CD14-positive monocyte (primary cell): ENCODE results near the gene LRRC49. TPM values are rescaled to one million over a fixed set of nuclear protein-coding genes. Genes with fewer than 3 reads are reported as not detected.

Source experiments
- DNase-seq, 3 donors: peaks; one replicate each; pipeline ENCODE4 v3.0.0-alpha.2; 2011 to 2022
- H2AFZ ChIP-seq: 2 replicates; pipeline ENCODE4 v1.6.0; 2012; ENCODE audit warnings: mild to moderate bottlenecking, low read depth, low read length, inconsistent platforms; ENCODE audit not compliant: insufficient read depth, poor library complexity, severe bottlenecking
- H3K27ac ChIP-seq, 2 donors: 1 replicate in 1 of 2; 2 replicates in 1 of 2; pipeline ENCODE4 v1.5.1; 2012 to 2013; ENCODE audit warnings: low read length in 2 of 2, control low read depth in 1 of 2, inconsistent platforms in 1 of 2, low read depth in 1 of 2, mild to moderate bottlenecking in 1 of 2
- H3K27me3 ChIP-seq, 2 donors: one replicate each; pipeline versions ENCODE4 v1.6.0 to v1.6.1; 2011 to 2013; ENCODE audit warnings: low read length in 2 of 2; ENCODE audit not compliant: control insufficient read depth in 2 of 2, insufficient read depth in 2 of 2
- H3K36me3 ChIP-seq, 2 donors: replicated peaks in 1 of 2; 1 replicate in 1 of 2; 2 replicates in 1 of 2; pipeline versions ENCODE4 v1.5.1 to v1.6.1; 2012 to 2013; ENCODE audit warnings: low read length in 2 of 2, control low read depth in 1 of 2, inconsistent platforms in 1 of 2, mild to moderate bottlenecking in 1 of 2; ENCODE audit not compliant: insufficient read depth in 2 of 2, control insufficient read depth in 1 of 2
- H3K4me1 ChIP-seq, 2 donors: 1 replicate in 1 of 2; 2 replicates in 1 of 2; pipeline versions ENCODE4 v1.5.1 to v1.6.1; 2012 to 2013; ENCODE audit warnings: low read length in 2 of 2, control low read depth in 1 of 2, inconsistent platforms in 1 of 2, mild to moderate bottlenecking in 1 of 2, moderate library complexity in 1 of 2; ENCODE audit not compliant: insufficient read depth in 2 of 2, control insufficient read depth in 1 of 2
- H3K4me2 ChIP-seq: replicated peaks from 2 replicates; pipeline ENCODE3; 2012; ENCODE audit warnings: low read length, moderate library complexity, mild to moderate bottlenecking; ENCODE audit not compliant: poor library complexity, severe bottlenecking; ENCODE audit errors: extremely low read depth
- H3K4me3 ChIP-seq, 3 experiments: fragments of 200-600 bp in 1 of 3; sonication (generic) in 1 of 3; replicated peaks in 1 of 3; 1 replicate in 2 of 3; 2 replicates in 1 of 3; pipeline ENCODE4 v1.5.1; 2011 to 2013; ENCODE audit warnings: low read length in 3 of 3, mild to moderate bottlenecking in 3 of 3, control low read depth in 2 of 3, low read depth in 2 of 3, inconsistent platforms in 1 of 3, moderate library complexity in 1 of 3
- H3K79me2 ChIP-seq: 2 replicates; pipeline ENCODE4 v1.6.0; 2012; ENCODE audit warnings: mild to moderate bottlenecking, control low read depth, inconsistent platforms, low read length, moderate library complexity; ENCODE audit not compliant: insufficient read depth
- H3K9ac ChIP-seq: 2 replicates; pipeline ENCODE4 v1.6.0; 2017; ENCODE audit warnings: low read length, mild to moderate bottlenecking; ENCODE audit not compliant: insufficient read depth, poor library complexity, severe bottlenecking
- H3K9me3 ChIP-seq, 2 donors: replicated peaks in 1 of 2; 1 replicate in 1 of 2; 2 replicates in 1 of 2; pipeline versions ENCODE4 v1.5.1 to v1.6.1; 2012 to 2013; ENCODE audit warnings: low read length in 2 of 2, control low read depth in 1 of 2; ENCODE audit not compliant: control insufficient read depth in 1 of 2, insufficient read depth in 1 of 2
- H4K20me1 ChIP-seq: 2 replicates; pipeline ENCODE4 v1.6.0; 2012; ENCODE audit warnings: mild to moderate bottlenecking, low read length, control low read depth, moderate library complexity; ENCODE audit not compliant: insufficient read depth
- H3K27ac Mint-ChIP-seq, 7 donors: one replicate each; pipeline ENCODE4 v1.8.0; 2020; ENCODE audit warnings: mild to moderate bottlenecking in 7 of 7, mixed read lengths in 7 of 7, moderate library complexity in 6 of 7, inconsistent platforms in 2 of 7
- H3K27me3 Mint-ChIP-seq, 3 donors: one replicate each; pipeline ENCODE4 v1.8.0; 2021 to 2022; ENCODE audit warnings: low read depth in 3 of 3, mild to moderate bottlenecking in 3 of 3, mixed read lengths in 3 of 3, moderate library complexity in 3 of 3, inconsistent platforms in 1 of 3
- H3K36me3 Mint-ChIP-seq, 2 donors: one replicate each; pipeline ENCODE4 v1.8.0; 2020; ENCODE audit warnings: mixed read lengths in 2 of 2, inconsistent platforms in 1 of 2, mild to moderate bottlenecking in 1 of 2
- H3K4me1 Mint-ChIP-seq: one replicate; pipeline ENCODE4 v1.8.0; 2020; ENCODE audit warnings: mild to moderate bottlenecking, mixed read lengths
- H3K4me3 Mint-ChIP-seq, 2 donors: one replicate each; pipeline ENCODE4 v1.8.0; 2020; ENCODE audit warnings: mild to moderate bottlenecking in 2 of 2, mixed read lengths in 2 of 2, moderate library complexity in 1 of 2
- H3K9me3 Mint-ChIP-seq, 7 donors: one replicate each; pipeline ENCODE4 v1.8.0; 2020 to 2022; ENCODE audit warnings: mixed read lengths in 7 of 7, mild to moderate bottlenecking in 6 of 7, moderate library complexity in 6 of 7, inconsistent platforms in 2 of 7
- WGBS: methylation state at CpG from one replicate; pipeline ENCODE4 v1.1.5; 2013; ENCODE audit warnings: missing lambda C conversion rate; ENCODE audit not compliant: insufficient coverage; 5-methylcytosine and 5-hydroxymethylcytosine counted together
- intact Hi-C, 2 donors: fragments of 100-400 bp; cut with micrococcal nuclease; formaldehyde crosslinking; loops; one replicate each; pipeline versions ENCODE4 v1.15.0 to v1.15.1; 2023
- polyA plus RNA-seq, 3 donors: library from polyadenylated mRNA; depleted of rRNA in 1 of 3; unstranded in 2 of 3; stranded (reverse) in 1 of 3; fragments of 300-500 nt in 2 of 3; fragments of >200 nt in 1 of 3; fragmentation: Illumina TruSeq in 2 of 3; gene quantifications; 1 replicate in 2 of 3; 2 replicates in 1 of 3; pipeline ENCODE4 v1.2.3, GENCODE V29; 2012 to 2021
- TF ChIP-seq, protein P1 (sequence below): fragments of 200-600 bp; IDR thresholded peaks from one replicate; pipeline ENCODE4 v1.8.0; 2022; ENCODE audit warnings: antibody characterized with exemption, mild to moderate bottlenecking

The LRRC49 gene
- polyA plus RNA-seq, 3 donors, result 0.08 to 0.51 (median 0.24) TPM

DNA sequence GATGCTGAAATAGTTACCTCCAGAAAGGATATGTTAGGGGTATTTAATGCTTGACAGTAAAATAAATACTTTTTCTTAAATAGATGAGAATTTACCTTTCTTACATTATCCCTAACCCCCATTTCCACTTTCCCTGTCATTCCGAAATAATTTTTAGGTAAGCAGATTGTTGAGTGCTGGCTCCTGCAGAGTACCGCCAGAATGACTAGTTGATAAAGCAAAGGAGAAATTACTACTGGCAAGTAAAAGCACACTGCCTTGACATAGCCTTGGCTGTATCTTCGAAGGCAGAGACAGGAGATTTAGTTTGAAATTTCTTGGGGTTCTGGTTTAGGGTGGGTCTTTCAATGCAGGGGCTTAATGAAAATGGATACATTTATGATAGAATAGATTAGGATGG is 40.8 kb downstream of the LRRC49 start:
- Histone ChIP-seq H3K4me3 (no peak overlapping the region), H3K9ac (no peak overlapping the region), H3K36me3 (no peaks in the 10 kb centered on the region), H2AFZ (no peak overlapping the region), H3K4me1 (peaks cover 5 to 9% of the 10 kb centered on the region in 2 donors), H4K20me1 (no peaks in the 10 kb centered on the region), H3K27ac (no peak overlapping the region), H3K4me2 (no peak overlapping the region), H3K27me3 (no peaks in the 10 kb centered on the region), H3K9me3 (no peaks in the 10 kb centered on the region), H3K79me2 (no peaks in the 10 kb centered on the region)
- no peak for DNase-seq
- no peak overlapping the region for H3K4me3 Mint-ChIP-seq
- H3K36me3 Mint-ChIP-seq, result no peaks in the 10 kb centered on the region
- H3K9me3 Mint-ChIP-seq, result peaks cover 0 to 2% (median 1%) of the 10 kb centered on the region in 7 donors
- H3K27me3 Mint-ChIP-seq, result peaks cover 3 to 5% (median 3%) of the 10 kb centered on the region in 3 donors
- TF ChIP-seq, protein P1, sequence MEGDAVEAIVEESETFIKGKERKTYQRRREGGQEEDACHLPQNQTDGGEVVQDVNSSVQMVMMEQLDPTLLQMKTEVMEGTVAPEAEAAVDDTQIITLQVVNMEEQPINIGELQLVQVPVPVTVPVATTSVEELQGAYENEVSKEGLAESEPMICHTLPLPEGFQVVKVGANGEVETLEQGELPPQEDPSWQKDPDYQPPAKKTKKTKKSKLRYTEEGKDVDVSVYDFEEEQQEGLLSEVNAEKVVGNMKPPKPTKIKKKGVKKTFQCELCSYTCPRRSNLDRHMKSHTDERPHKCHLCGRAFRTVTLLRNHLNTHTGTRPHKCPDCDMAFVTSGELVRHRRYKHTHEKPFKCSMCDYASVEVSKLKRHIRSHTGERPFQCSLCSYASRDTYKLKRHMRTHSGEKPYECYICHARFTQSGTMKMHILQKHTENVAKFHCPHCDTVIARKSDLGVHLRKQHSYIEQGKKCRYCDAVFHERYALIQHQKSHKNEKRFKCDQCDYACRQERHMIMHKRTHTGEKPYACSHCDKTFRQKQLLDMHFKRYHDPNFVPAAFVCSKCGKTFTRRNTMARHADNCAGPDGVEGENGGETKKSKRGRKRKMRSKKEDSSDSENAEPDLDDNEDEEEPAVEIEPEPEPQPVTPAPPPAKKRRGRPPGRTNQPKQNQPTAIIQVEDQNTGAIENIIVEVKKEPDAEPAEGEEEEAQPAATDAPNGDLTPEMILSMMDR, result no peak
- H3K4me1 Mint-ChIP-seq, result peaks cover 6% of the 10 kb centered on the region
- intact Hi-C loops, result no loop called here
- WGBS, result no CpG with 5 or more reads among the region's 3 CpGs
- H3K27ac Mint-ChIP-seq, result no peak overlapping the region

DNA sequence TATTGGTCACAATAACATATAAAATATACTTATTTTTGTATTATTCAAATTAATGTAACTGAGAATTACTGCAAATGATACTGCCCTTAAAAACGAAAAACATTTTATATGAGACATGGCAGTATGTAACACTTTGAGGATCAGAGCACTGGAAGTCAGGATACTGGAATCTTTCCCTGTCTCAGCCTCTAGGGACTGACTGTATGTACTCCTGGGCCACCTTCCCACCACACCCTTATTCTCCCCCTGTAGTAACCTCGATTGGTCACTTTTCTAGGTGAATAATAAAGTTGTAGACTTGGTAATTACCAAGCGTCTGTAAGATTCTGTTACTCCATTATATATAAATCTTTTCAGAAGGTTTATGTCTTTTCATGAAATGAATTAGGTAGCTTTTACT is 43.0 kb downstream of the LRRC49 start:
- Histone ChIP-seq H3K27me3 (peaks cover 0 to 2% of the 10 kb centered on the region in 2 donors), H3K36me3 (no peaks in the 10 kb centered on the region), H3K4me3 (no peak overlapping the region), H3K4me1 (peaks cover 5 to 9% of the 10 kb centered on the region in 2 donors), H3K79me2 (no peaks in the 10 kb centered on the region), H4K20me1 (no peaks in the 10 kb centered on the region), H3K27ac (no peak overlapping the region), H3K4me2 (no peak overlapping the region), H3K9me3 (no peaks in the 10 kb centered on the region), H2AFZ (no peak overlapping the region), H3K9ac (no peak overlapping the region)
- no peak overlapping the region for H3K4me3 Mint-ChIP-seq
- H3K27me3 Mint-ChIP-seq, result peaks cover 3 to 5% (median 3%) of the 10 kb centered on the region in 3 donors
- WGBS, result no CpG with 5 or more reads among the region's 3 CpGs
- DNase-seq, result no peak
- H3K9me3 Mint-ChIP-seq, result no peaks in the 10 kb centered on the region
- intact Hi-C loops, result no loop called here
- peaks cover 6% of the 10 kb centered on the region for H3K4me1 Mint-ChIP-seq
- TF ChIP-seq, protein P1, result no peak
- H3K27ac Mint-ChIP-seq, result no peak overlapping the region
- no peaks in the 10 kb centered on the region for H3K36me3 Mint-ChIP-seq
